K562 (cell line): ENCODE data around the gene GNAT1. TPM values are rescaled to one million over a fixed set of nuclear protein-coding genes. Genes with fewer than 3 reads are reported as not detected.

Source experiments
- ATAC-seq: fragments of 200-7000 bp; cut with Tn5 transposase; 3 replicates; pipeline ENCODE4 v1.9.1; 2020; ENCODE audit warnings: moderate library complexity
- BruUV-seq: library from RNA; stranded (reverse); fragments of 400-500 nt; replicated peaks from 2 replicates; lab custom pipeline; 2021; lab: Mats Ljungman, UMichigan
- CTCF ChIA-PET: fragments of 300-600 bp; formaldehyde crosslinking; extraction: SDS; loops from one replicate; lab custom pipeline; 2021; ENCODE audit warnings: low intra/inter-chr PET ratio; lab: Yijun Ruan, JAX
- POLR2A ChIA-PET: fragments of 300-600, 350-650 bp; sonication (Branson Sonifier 250); formaldehyde crosslinking; extraction: SDS; loops from one replicate; lab custom pipeline; 2021; ENCODE audit warnings: antibody characterized with exemption, inconsistent platforms; lab: Yijun Ruan, JAX
- DNase-seq, 4 experiments: peaks; one replicate each; pipeline versions ENCODE4 v3.0.0 to v3.0.0-alpha.2; 2011 to 2018; ENCODE audit warnings: low spot score in 3 of 4, mixed read lengths in 3 of 4; ENCODE audit errors: extremely low read depth in 1 of 4
- FAIRE-seq: peaks from 2 replicates; lab custom pipeline; 2011; peaks lifted over from hg19 to GRCh38; lab: Jason Lieb, UNC
- H2AFZ ChIP-seq: 2 replicates; pipeline ENCODE4 v1.6.0; 2011; ENCODE audit warnings: low read depth, low read length, control low read depth, inconsistent platforms
- H3K27ac ChIP-seq: fragments of 200-600 bp; 3 replicates; pipeline ENCODE4 v1.8.0; 2011; ENCODE audit warnings: low read depth, mild to moderate bottlenecking, control low read depth, inconsistent platforms, low read length, moderate library complexity, mixed read lengths; ENCODE audit errors: extremely low read depth
- H3K27me3 ChIP-seq, 2 experiments: fragments of 300-600 bp in 1 of 2; 2 replicates in 1 of 2; 3 replicates in 1 of 2; pipeline versions ENCODE4 v1.6.0 to v1.8.0; 2011; ENCODE audit warnings: inconsistent platforms in 2 of 2, low read length in 2 of 2, mild to moderate bottlenecking in 1 of 2, mixed read lengths in 1 of 2, moderate library complexity in 1 of 2; ENCODE audit not compliant: control insufficient read depth in 2 of 2, insufficient read depth in 2 of 2
- H3K36me3 ChIP-seq: fragments of 300-600 bp; 3 replicates; pipeline ENCODE4 v1.8.0; 2011; ENCODE audit warnings: mild to moderate bottlenecking, low read length, inconsistent platforms; ENCODE audit not compliant: control insufficient read depth, insufficient read depth
- H3K4me1 ChIP-seq, 2 experiments: fragments of 200-600 bp in 1 of 2; replicated peaks in 1 of 2; 2 replicates in 1 of 2; 3 replicates in 1 of 2; pipeline versions ENCODE4 v1.5.1 to v1.8.0; 2011; ENCODE audit warnings: inconsistent platforms in 2 of 2, low read length in 2 of 2, mild to moderate bottlenecking in 1 of 2, mixed read lengths in 1 of 2, moderate library complexity in 1 of 2; ENCODE audit not compliant: control insufficient read depth in 2 of 2, insufficient read depth in 2 of 2
- H3K4me2 ChIP-seq: 2 replicates; pipeline ENCODE4 v1.6.1; 2011; ENCODE audit warnings: low read length, control low read depth, inconsistent platforms, mixed read lengths; ENCODE audit not compliant: insufficient read depth
- H3K4me3 ChIP-seq: fragments of 200-600 bp; sonication (generic), shearing (Covaris generic); 2 replicates; pipeline ENCODE4 v1.5.1; 2016; ENCODE audit warnings: control low read depth, inconsistent platforms
- H3K79me2 ChIP-seq: fragments of 200-600 bp; 3 replicates; pipeline ENCODE4 v1.8.0; 2011; ENCODE audit warnings: low read length, inconsistent platforms; ENCODE audit not compliant: control insufficient read depth, insufficient read depth
- H3K9ac ChIP-seq, 2 experiments: 2 replicates each; pipeline versions ENCODE4 v1.6.0 to v1.6.1; 2011; ENCODE audit warnings: low read depth in 2 of 2, low read length in 2 of 2, control low read depth in 1 of 2, inconsistent platforms in 1 of 2, mild to moderate bottlenecking in 1 of 2, mixed read lengths in 1 of 2; ENCODE audit not compliant: insufficient read depth in 1 of 2
- H3K9me1 ChIP-seq: one replicate; pipeline ENCODE4 v1.6.0; 2011; ENCODE audit warnings: inconsistent platforms, mild to moderate bottlenecking, low read length, moderate library complexity; ENCODE audit not compliant: control insufficient read depth, insufficient read depth
- H3K9me3 ChIP-seq: replicated peaks from 2 replicates; pipeline ENCODE4 v1.5.1; 2011; ENCODE audit warnings: low read depth, low read length, inconsistent platforms; ENCODE audit not compliant: control insufficient read depth, insufficient read depth
- H4K20me1 ChIP-seq: replicated peaks from 2 replicates; pipeline ENCODE4 v1.6.1; 2011; ENCODE audit warnings: low read length, inconsistent platforms, mixed read lengths; ENCODE audit not compliant: control insufficient read depth, insufficient read depth
- CAMTA2 ChIP-seq: fragments of 250-450 bp; sonication (Bioruptor Pico); conservative IDR thresholded peaks from 2 replicates; pipeline ENCODE4 v1.5.1; 2022
- EZH2 ChIP-seq: IDR thresholded peaks from 2 replicates; pipeline ENCODE4 v1.6.1; 2012; ENCODE audit warnings: low read depth, mild to moderate bottlenecking, inconsistent platforms, low read length, borderline replicate concordance
- ILK ChIP-seq: fragments of 450-650 bp; IDR thresholded peaks from 2 replicates; pipeline ENCODE4 v1.6.1; 2016; ENCODE audit warnings: missing genetic modification characterization, low read depth, mild to moderate bottlenecking, missing compliant biosample characterization, moderate library complexity, borderline replicate concordance
- KAT2B ChIP-seq: IDR thresholded peaks from one replicate; pipeline ENCODE4 v1.6.1; 2012; ENCODE audit warnings: low read depth, mild to moderate bottlenecking, control low read depth, inconsistent platforms, low read length, moderate library complexity
- MAFG ChIP-seq: fragments of 450-650 bp; conservative IDR thresholded peaks from 2 replicates; pipeline ENCODE4 v1.6.1; 2016; ENCODE audit warnings: missing genetic modification characterization, missing compliant biosample characterization
- SRSF7 ChIP-seq: fragments of 200-400 bp; formaldehyde crosslinking; optimal IDR thresholded peaks from 2 replicates; pipeline ENCODE3; 2017; ENCODE audit warnings: mild to moderate bottlenecking, low read depth, low read length
- WGBS: fragments of 100-300 bp; shearing (Covaris generic); methylation state at CpG from one replicate; pipeline ENCODE4 v1.1.6; 2016; ENCODE audit warnings: low coverage, mixed read lengths; ENCODE audit not compliant: insufficient coverage; ENCODE audit errors: missing lambda C conversion rate; 5-methylcytosine and 5-hydroxymethylcytosine counted together
- in situ Hi-C: fragments of 300-500 bp; cut with MboI; formaldehyde crosslinking; loops from 4 replicates; pipeline ENCODE4 v1.15.0; 2018; ENCODE audit warnings: inconsistent platforms, mixed read lengths
- intact Hi-C: fragments of 100-400 bp; cut with micrococcal nuclease; formaldehyde crosslinking; loops from 2 replicates; pipeline ENCODE4 v1.14.2; 2022
- polyA plus RNA-seq, 8 experiments: library from polyadenylated mRNA; depleted of rRNA in 4 of 8; stranded (reverse) in 5 of 8; unstranded in 3 of 8; fragments of >200 nt; fragmentation: Nextera tagmentation in 2 of 8; fragmentation: Illumina TruSeq in 1 of 8; extraction: Ambion mirVana in 2 of 8; extraction: Trizol in 1 of 8; gene quantifications; 2 replicates each; pipeline versions ENCODE4 v1.2.1 to v1.2.3, GENCODE V29; 2011 to 2014; ENCODE audit warnings: inconsistent platforms in 1 of 8, missing spikeins in 1 of 8
- total RNA-seq, 7 experiments: library from RNA; depleted of rRNA in 6 of 7; stranded (reverse); fragments of >200 nt in 6 of 7; fragmentation: Illumina TruSeq in 2 of 7; extraction: Trizol in 2 of 7; gene quantifications; 2 replicates each; pipeline versions ENCODE4 v1.2.1 to v1.2.3, GENCODE V29; 2011 to 2021; ENCODE audit warnings: low replicate concordance in 1 of 7
- TF ChIP-seq, protein P1 (sequence below): fragments of 250-450 bp; sonication (Bioruptor Pico); IDR thresholded peaks from 2 replicates; pipeline ENCODE4 v1.6.1; 2021; ENCODE audit warnings: mild to moderate bottlenecking

The GNAT1 gene
- total and polyA plus RNA-seq, 9 of the 15 experiments (the other 6 are each of a cell fraction or from before 2014, with no cell fraction given) = not detected

DNA sequence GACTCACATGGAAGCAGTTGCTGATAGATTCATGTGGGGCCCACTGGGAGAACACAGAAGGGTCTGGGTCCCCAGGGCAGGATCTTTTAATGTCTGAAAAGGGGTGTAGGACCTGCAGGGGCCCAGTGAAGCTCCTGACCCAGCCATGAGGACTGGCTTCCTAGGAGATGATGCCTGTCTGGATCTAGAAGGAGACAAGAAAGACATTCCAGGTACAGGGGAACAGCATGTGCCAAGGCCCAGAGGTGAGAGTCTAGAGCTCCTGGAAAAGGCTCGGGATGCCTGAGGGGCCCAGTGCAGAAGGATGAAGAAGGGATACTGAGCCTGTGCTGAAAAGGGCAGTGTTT, 41.0 kb upstream of the GNAT1 start:
- intact Hi-C loops = no loop called here
- Histone ChIP-seq H3K4me3 (no peak overlapping the region), H3K9ac (no peak overlapping the region), H4K20me1 (no peaks in the 10 kb centered on the region), H3K27ac (no peak overlapping the region), H3K9me3 (no peaks in the 10 kb centered on the region), H3K27me3 (no peaks in the 10 kb centered on the region), H3K4me2 (no peak overlapping the region), H3K9me1 (no peaks in the 10 kb centered on the region), H3K79me2 (no peaks in the 10 kb centered on the region), H2AFZ (no peak overlapping the region), H3K36me3 (no peaks in the 10 kb centered on the region), H3K4me1 (peaks cover 0 to 16% of the 10 kb centered on the region in 2 experiments; a peak in 2 of 5 replicates)
- ATAC-seq (no peak), DNase-seq (no peak), FAIRE-seq (no peak)
- ChIA-PET POLR2A (interaction anchor here (0.6 to 1.7 kb wide), 3 partner anchors 15 to 60 kb away, joined by 3 to 5 read pairs (median 3); no protein-coding TSS in a partner anchor), CTCF (no interaction called here)
- 60% methylated on average over 1 of the region's 1 CpG for WGBS
- no peak for TF ChIP-seq CAMTA2 (CRISPR knock-in tag)
- TF ChIP-seq EZH2 = no peak
- TF ChIP-seq KAT2B = no peak
- no peak for TF ChIP-seq ILK
- no peak for TF ChIP-seq SRSF7
- no peak for TF ChIP-seq MAFG (tag)
- TF ChIP-seq, protein P1, sequence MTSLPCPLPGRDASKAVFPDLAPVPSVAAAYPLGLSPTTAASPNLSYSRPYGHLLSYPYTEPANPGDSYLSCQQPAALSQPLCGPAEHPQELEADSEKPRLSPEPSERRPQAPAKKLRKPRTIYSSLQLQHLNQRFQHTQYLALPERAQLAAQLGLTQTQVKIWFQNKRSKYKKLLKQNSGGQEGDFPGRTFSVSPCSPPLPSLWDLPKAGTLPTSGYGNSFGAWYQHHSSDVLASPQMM (CRISPR knock-in tag) = no peak
- in situ Hi-C loops = no loop called here
- BruUV-seq = no TSS peak
